PFSK-1 (cell line): ENCODE data around the gene LIPT2.

Experiments
- FOXP2 ChIP-seq: optimal IDR thresholded peaks from 2 replicates; pipeline ENCODE3; 2011; ENCODE audit warnings: borderline replicate concordance, control low read depth, inconsistent platforms; ENCODE audit not compliant: insufficient read depth; ENCODE audit errors: extremely low read length, extremely low read depth
- POLR2AphosphoS5 ChIP-seq: IDR thresholded peaks from 2 replicates; pipeline ENCODE4 v1.6.1; 2012; ENCODE audit warnings: low read depth, mild to moderate bottlenecking, control low read depth, low read length, moderate library complexity
- SIN3A ChIP-seq: IDR thresholded peaks from 2 replicates; pipeline ENCODE4 v1.6.1; 2012; ENCODE audit warnings: mild to moderate bottlenecking, low read length, moderate library complexity, borderline replicate concordance; ENCODE audit not compliant: insufficient read depth
- TAF1 ChIP-seq: IDR thresholded peaks from 2 replicates; pipeline ENCODE4 v1.6.1; 2012; ENCODE audit warnings: low read length, control low read depth, borderline replicate concordance; ENCODE audit not compliant: insufficient read depth
- TF ChIP-seq, protein P1 (sequence below), 2 experiments: IDR thresholded peaks; 2 replicates each; pipeline versions ENCODE4 v1.6.1 to v1.8.0; 2011 to 2012; ENCODE audit warnings: low read depth in 2 of 2, low read length in 2 of 2, control low read depth in 1 of 2, inconsistent platforms in 1 of 2, mild to moderate bottlenecking in 1 of 2, moderate library complexity in 1 of 2; ENCODE audit not compliant: insufficient read depth in 1 of 2

The LIPT2 gene

GRCh38 chr11:74524978-74525377 is 31.5 kb upstream of the LIPT2 start:
- TF ChIP-seq SIN3A = no peak
- TF ChIP-seq FOXP2 = no peak
- no peak for TF ChIP-seq POLR2AphosphoS5
- TF ChIP-seq, protein P1, sequence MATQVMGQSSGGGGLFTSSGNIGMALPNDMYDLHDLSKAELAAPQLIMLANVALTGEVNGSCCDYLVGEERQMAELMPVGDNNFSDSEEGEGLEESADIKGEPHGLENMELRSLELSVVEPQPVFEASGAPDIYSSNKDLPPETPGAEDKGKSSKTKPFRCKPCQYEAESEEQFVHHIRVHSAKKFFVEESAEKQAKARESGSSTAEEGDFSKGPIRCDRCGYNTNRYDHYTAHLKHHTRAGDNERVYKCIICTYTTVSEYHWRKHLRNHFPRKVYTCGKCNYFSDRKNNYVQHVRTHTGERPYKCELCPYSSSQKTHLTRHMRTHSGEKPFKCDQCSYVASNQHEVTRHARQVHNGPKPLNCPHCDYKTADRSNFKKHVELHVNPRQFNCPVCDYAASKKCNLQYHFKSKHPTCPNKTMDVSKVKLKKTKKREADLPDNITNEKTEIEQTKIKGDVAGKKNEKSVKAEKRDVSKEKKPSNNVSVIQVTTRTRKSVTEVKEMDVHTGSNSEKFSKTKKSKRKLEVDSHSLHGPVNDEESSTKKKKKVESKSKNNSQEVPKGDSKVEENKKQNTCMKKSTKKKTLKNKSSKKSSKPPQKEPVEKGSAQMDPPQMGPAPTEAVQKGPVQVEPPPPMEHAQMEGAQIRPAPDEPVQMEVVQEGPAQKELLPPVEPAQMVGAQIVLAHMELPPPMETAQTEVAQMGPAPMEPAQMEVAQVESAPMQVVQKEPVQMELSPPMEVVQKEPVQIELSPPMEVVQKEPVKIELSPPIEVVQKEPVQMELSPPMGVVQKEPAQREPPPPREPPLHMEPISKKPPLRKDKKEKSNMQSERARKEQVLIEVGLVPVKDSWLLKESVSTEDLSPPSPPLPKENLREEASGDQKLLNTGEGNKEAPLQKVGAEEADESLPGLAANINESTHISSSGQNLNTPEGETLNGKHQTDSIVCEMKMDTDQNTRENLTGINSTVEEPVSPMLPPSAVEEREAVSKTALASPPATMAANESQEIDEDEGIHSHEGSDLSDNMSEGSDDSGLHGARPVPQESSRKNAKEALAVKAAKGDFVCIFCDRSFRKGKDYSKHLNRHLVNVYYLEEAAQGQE (IDR thresholded peaks at IDR 0.05; ENCODE audit: insufficient read depth in 1 of 2, low read depth in 2 of 2, low read length in 2 of 2) = no peak
- no peak for TF ChIP-seq TAF1

GRCh38 chr11:74524501-74524900 is 31.0 kb upstream of the LIPT2 start:
- TF ChIP-seq, protein P1 (IDR thresholded peaks at IDR 0.05; ENCODE audit: insufficient read depth in 1 of 2, low read depth in 2 of 2, low read length in 2 of 2) = no peak
- TF ChIP-seq TAF1 = no peak
- TF ChIP-seq POLR2AphosphoS5 = no peak
- no peak for TF ChIP-seq SIN3A
- TF ChIP-seq FOXP2 = no peak

GRCh38 chr11:74522776-74523175 is 29.3 kb upstream of the LIPT2 start:
- TF ChIP-seq FOXP2 (no peak), SIN3A (no peak), POLR2AphosphoS5 (no peak), TAF1 (no peak)
- TF ChIP-seq, protein P1 (IDR thresholded peaks at IDR 0.05; ENCODE audit: insufficient read depth in 1 of 2, low read depth in 2 of 2, low read length in 2 of 2) = no peak

DNA sequence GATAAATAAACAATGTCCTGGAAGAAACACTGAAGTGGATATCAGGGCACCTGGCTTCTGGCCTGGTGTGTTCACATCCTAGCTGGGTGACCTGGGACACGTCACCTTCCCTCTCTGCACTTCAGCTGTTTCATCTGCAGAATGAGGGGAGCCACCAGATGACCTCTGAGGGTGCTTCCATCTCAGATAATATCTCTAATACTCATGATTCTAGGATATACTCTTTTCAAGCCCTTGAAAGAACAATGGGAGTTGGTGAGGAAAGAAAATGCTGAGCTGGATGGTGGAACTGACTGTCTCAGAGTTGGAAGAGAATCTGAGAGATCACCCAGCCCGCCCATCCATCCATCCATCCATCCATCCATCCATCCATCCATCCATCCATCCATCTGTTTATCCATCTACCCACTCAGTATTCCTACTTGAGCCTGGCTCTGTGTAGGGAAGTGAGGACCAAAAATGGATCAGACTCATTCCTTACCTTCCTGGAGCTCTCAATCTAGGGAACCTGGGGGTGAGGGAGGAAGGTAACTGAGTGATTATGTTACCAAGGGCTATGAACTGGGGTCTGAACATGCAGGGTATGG is 28.2 kb upstream of the LIPT2 start:
- TF ChIP-seq SIN3A (no peak), POLR2AphosphoS5 (no peak), FOXP2 (no peak), TAF1 (no peak)
- TF ChIP-seq, protein P1 (IDR thresholded peaks at IDR 0.05; ENCODE audit: insufficient read depth in 1 of 2, low read depth in 2 of 2, low read length in 2 of 2) = no peak

DNA sequence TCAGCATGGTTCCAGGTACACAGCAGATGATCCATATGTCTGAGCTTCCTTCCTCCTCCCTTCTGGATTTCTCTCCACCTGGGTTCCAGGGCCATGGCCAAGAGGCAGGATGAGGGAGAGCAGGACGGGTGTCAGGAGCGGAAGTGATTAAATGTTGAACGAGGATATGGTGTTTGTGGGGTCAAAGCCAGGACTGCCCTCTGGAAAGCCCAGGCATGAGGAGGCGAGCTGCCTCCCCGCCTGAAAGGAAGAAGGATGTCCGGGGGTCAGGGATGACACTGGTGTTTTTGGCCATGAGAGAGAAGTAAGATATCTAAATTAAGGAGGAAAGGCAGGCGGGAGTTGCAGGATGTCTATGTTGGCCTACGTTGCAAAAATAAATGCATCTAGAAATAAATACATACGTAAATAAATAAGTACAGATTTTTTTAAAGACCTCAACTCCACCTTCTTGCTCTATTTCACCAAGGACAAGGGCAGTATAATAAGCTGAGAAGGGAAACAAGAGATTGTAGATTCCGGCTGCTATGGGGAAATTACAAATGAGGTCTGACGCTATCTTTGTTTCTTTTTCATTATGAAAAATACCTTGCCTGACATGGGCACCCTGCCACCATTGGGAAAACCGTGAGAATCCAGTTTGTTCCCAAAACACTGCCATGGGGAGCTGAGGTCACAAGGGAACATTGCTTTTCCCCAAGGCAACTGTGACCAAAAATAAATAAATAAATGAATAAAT is 27.6 kb upstream of the LIPT2 start:
- no peak for TF ChIP-seq SIN3A
- TF ChIP-seq, protein P1 (IDR thresholded peaks at IDR 0.05; ENCODE audit: insufficient read depth in 1 of 2, low read depth in 2 of 2, low read length in 2 of 2) = peak in 1 of 2 experiments; percentile 21; a peak in 1 of 4 replicates
